Upper lobe of left lung (tissue), 6 donors: ENCODE measurements around the gene NFIB. TPM values are rescaled to one million over a fixed set of nuclear protein-coding genes. Genes with fewer than 3 reads are reported as not detected.

ENCODE experiments used
- ATAC-seq, 2 donors: fragments of 200-7000 bp; cut with Tn5 transposase; one replicate each; pipeline ENCODE4 v1.9.1; 2022; ENCODE audit warnings: mild to moderate bottlenecking in 2 of 2, moderate library complexity in 2 of 2; ENCODE audit not compliant: low FRiP score in 2 of 2
- DNase-seq, 2 donors: peaks; one replicate each; pipeline ENCODE4 v3.0.0-alpha.2; 2019 to 2020
- H3K27ac ChIP-seq, 4 donors: fragments of 200-600 bp; sonication (generic); one replicate each; pipeline ENCODE4 v1.5.1; 2016 to 2019
- H3K27me3 ChIP-seq, 4 donors: fragments of 200-600 bp; sonication (generic); one replicate each; pipeline ENCODE4 v1.5.1; 2017 to 2019
- H3K36me3 ChIP-seq, 4 donors: fragments of 200-600 bp; sonication (generic); one replicate each; pipeline ENCODE4 v1.5.1; 2016 to 2019
- H3K4me1 ChIP-seq, 4 donors: fragments of 200-600 bp; sonication (generic); one replicate each; pipeline ENCODE4 v1.5.1; 2018 to 2019
- H3K4me3 ChIP-seq, 4 donors: fragments of 200-600 bp; sonication (generic); one replicate each; pipeline ENCODE4 v1.5.1; 2017 to 2019; ENCODE audit warnings: mild to moderate bottlenecking in 2 of 4, moderate library complexity in 1 of 4
- H3K9me3 ChIP-seq, 4 donors: fragments of 200-600 bp; sonication (generic); one replicate each; pipeline ENCODE4 v1.5.1; 2018 to 2019
- EP300 ChIP-seq, 4 donors: sonication (generic); formaldehyde crosslinking; IDR thresholded peaks; one replicate each; pipeline ENCODE4 v1.5.1; 2017; ENCODE audit warnings: antibody characterized with exemption in 4 of 4, control low read depth in 2 of 4
- POLR2A ChIP-seq, 4 donors: fragments of 450-650 bp; IDR thresholded peaks; one replicate each; pipeline ENCODE4 v1.5.1; 2016 to 2017; ENCODE audit warnings: antibody characterized with exemption in 4 of 4, mild to moderate bottlenecking in 2 of 4
- POLR2AphosphoS5 ChIP-seq, 2 donors: sonication (generic); formaldehyde crosslinking; IDR thresholded peaks; one replicate each; pipeline ENCODE4 v1.5.1; 2017; ENCODE audit warnings: antibody characterized with exemption in 2 of 2
- WGBS, 2 donors: methylation state at CpG; one replicate each; pipeline ENCODE4 v1.1.5; 2017 to 2018; 5-methylcytosine and 5-hydroxymethylcytosine counted together
- total RNA-seq, 6 donors: library from RNA; depleted of rRNA in 4 of 6; stranded (reverse); fragments of >200 nt in 4 of 6; gene quantifications; one replicate each; pipeline versions ENCODE4 v1.1.0 to v1.2.1, GENCODE V29; 2016 to 2021
- TF ChIP-seq, protein P1 (sequence below), 6 experiments: fragments of 450-650 bp in 4 of 6; fragments of 200-600 bp in 2 of 6; sonication (generic) in 2 of 6; IDR thresholded peaks; one replicate each; pipeline ENCODE4 v1.5.1; 2016 to 2019; ENCODE audit warnings: antibody characterized with exemption in 6 of 6
- donor health status: DM: no; HTN: no; CAD: no; lungs with moderate emphysema.
- donor health status: DM: no; HTN: yes; CAD: no; lungs with severe emphysema.

Gene NFIB
- total RNA-seq, 6 donors from 2014 or later: 33.9 to 109 (median 67.5) TPM

DNA sequence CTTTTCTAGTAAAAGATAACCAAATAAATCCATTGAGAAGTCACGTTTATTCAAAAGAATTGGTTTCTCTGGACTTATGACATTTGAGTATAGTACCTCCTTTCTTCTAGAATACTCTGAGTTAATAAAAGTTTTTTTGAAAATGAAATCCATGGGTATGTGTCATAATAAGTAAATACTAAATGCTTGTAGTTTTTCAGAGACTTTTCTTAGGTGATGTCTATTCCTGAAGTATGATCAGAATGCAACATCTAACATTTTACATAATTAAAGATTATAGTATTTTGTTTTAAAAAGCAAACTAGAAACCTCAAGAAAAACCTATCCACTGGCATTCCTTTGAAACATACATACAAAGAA is 63.2 kb downstream of the NFIB start:
- DNase-seq: no peak
- peak overlapping the region in 3 of 4 donors; percentile 65 to 81 (median 73) for H3K27ac ChIP-seq
- no peak overlapping the region for H3K4me3 ChIP-seq
- H3K9me3 ChIP-seq: no peaks in the 10 kb centered on the region
- no peak for ATAC-seq
- H3K27me3 ChIP-seq: no peaks in the 10 kb centered on the region
- WGBS, 2 donors: 60% methylated on average over 1 of the region's 1 CpG
- peaks cover 14 to 32% (median 17%) of the 10 kb centered on the region in 4 donors for H3K4me1 ChIP-seq
- TF ChIP-seq POLR2AphosphoS5 (IDR thresholded peaks at IDR 0.05): no peak
- no peak for TF ChIP-seq EP300 (IDR thresholded peaks at IDR 0.05)
- TF ChIP-seq, protein P1, sequence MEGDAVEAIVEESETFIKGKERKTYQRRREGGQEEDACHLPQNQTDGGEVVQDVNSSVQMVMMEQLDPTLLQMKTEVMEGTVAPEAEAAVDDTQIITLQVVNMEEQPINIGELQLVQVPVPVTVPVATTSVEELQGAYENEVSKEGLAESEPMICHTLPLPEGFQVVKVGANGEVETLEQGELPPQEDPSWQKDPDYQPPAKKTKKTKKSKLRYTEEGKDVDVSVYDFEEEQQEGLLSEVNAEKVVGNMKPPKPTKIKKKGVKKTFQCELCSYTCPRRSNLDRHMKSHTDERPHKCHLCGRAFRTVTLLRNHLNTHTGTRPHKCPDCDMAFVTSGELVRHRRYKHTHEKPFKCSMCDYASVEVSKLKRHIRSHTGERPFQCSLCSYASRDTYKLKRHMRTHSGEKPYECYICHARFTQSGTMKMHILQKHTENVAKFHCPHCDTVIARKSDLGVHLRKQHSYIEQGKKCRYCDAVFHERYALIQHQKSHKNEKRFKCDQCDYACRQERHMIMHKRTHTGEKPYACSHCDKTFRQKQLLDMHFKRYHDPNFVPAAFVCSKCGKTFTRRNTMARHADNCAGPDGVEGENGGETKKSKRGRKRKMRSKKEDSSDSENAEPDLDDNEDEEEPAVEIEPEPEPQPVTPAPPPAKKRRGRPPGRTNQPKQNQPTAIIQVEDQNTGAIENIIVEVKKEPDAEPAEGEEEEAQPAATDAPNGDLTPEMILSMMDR (IDR thresholded peaks at IDR 0.05): no peak
- TF ChIP-seq POLR2A (IDR thresholded peaks at IDR 0.05): no peak
- H3K36me3 ChIP-seq: no peaks in the 10 kb centered on the region

DNA sequence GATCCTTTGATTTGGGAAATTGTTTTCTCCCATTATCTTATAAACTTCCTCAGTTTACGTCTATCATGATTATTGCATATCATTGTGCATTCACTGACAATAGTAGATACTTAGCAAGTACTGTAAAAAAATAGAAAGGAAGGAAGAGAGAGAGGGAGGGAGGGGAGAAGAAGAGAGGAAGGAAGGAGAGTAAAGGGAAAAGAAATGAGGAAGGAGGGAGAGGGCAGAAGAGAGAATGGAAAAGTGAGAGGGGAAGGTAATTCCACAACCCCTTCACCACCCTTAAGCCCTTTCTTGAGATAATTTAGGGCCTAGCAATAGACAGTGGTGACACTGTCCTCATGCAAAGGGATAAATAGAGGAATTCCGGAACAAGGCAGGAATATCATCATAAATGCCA is 64.4 kb downstream of the NFIB start:
- peaks cover 14 to 32% (median 17%) of the 10 kb centered on the region in 4 donors for H3K4me1 ChIP-seq

GRCh38 chr9:14248149-14248548 is 65.8 kb downstream of the NFIB start:
- no peaks in the 10 kb centered on the region for H3K36me3 ChIP-seq
- WGBS, 2 donors: 94 to 96% methylated on average over 1 of the region's 1 CpG
- no peak overlapping the region for H3K27ac ChIP-seq
- no peak overlapping the region for H3K4me3 ChIP-seq
- ATAC-seq (no peak), DNase-seq (no peak)
- no peaks in the 10 kb centered on the region for H3K27me3 ChIP-seq
- no peaks in the 10 kb centered on the region for H3K9me3 ChIP-seq
- peaks cover 14 to 32% (median 20%) of the 10 kb centered on the region in 4 donors for H3K4me1 ChIP-seq
- TF ChIP-seq, protein P1 (IDR thresholded peaks at IDR 0.05): no peak
- TF ChIP-seq POLR2AphosphoS5 (IDR thresholded peaks at IDR 0.05): no peak
- TF ChIP-seq POLR2A (IDR thresholded peaks at IDR 0.05): no peak
- no peak for TF ChIP-seq EP300 (IDR thresholded peaks at IDR 0.05)

More for the DNA sequence above, 64.4 kb downstream of the NFIB start:
- no peaks in the 10 kb centered on the region for H3K27me3 ChIP-seq
- DNase-seq (no peak), ATAC-seq (no peak)
- H3K27ac ChIP-seq: peak overlapping the region in 1 of 4 donors; percentile 35
- no peaks in the 10 kb centered on the region for H3K36me3 ChIP-seq
- no peak overlapping the region for H3K4me3 ChIP-seq
- H3K9me3 ChIP-seq: no peaks in the 10 kb centered on the region
- TF ChIP-seq EP300 (IDR thresholded peaks at IDR 0.05): no peak
- TF ChIP-seq, protein P1 (IDR thresholded peaks at IDR 0.05): no peak
- no peak for TF ChIP-seq POLR2AphosphoS5 (IDR thresholded peaks at IDR 0.05)
- TF ChIP-seq POLR2A (IDR thresholded peaks at IDR 0.05): no peak
- WGBS, 2 donors: 79 to 81% methylated on average over 2 of the region's 2 CpGs

- no peaks in the 10 kb centered on the region for H3K27me3 ChIP-seq
- H3K4me3 ChIP-seq: no peak overlapping the region
- no peak overlapping the region for H3K27ac ChIP-seq
- no peaks in the 10 kb centered on the region for H3K9me3 ChIP-seq
- peaks cover 14 to 26% (median 20%) of the 10 kb centered on the region in 4 donors for H3K4me1 ChIP-seq
- DNase-seq (no peak), ATAC-seq (no peak)
- no peaks in the 10 kb centered on the region for H3K36me3 ChIP-seq
- 88 to 100% methylated on average over 1 of the region's 1 CpG for WGBS, 2 donors
- no peak for TF ChIP-seq POLR2A (IDR thresholded peaks at IDR 0.05)
- TF ChIP-seq POLR2AphosphoS5 (IDR thresholded peaks at IDR 0.05): no peak
- TF ChIP-seq, protein P1 (IDR thresholded peaks at IDR 0.05): no peak
- TF ChIP-seq EP300 (IDR thresholded peaks at IDR 0.05): no peak
These were observed 66.4 kb downstream of the NFIB start for GRCh38 chr9:14247577-14247976.

GRCh38 chr9:14246951-14247350 is 67.0 kb downstream of the NFIB start:
- WGBS, 2 donors: 80 to 82% methylated on average over 1 of the region's 1 CpG

More at GRCh38 chr9:14246951-14247350, 67.0 kb downstream of the NFIB start:
- TF ChIP-seq POLR2AphosphoS5 (IDR thresholded peaks at IDR 0.05): no peak
- no peak for TF ChIP-seq EP300 (IDR thresholded peaks at IDR 0.05)
- TF ChIP-seq, protein P1 (IDR thresholded peaks at IDR 0.05): no peak
- Histone ChIP-seq H3K4me1 (peaks cover 13 to 25% (median 19%) of the 10 kb centered on the region in 4 donors), H3K36me3 (no peaks in the 10 kb centered on the region), H3K4me3 (no peak overlapping the region), H3K27me3 (no peaks in the 10 kb centered on the region), H3K9me3 (no peaks in the 10 kb centered on the region), H3K27ac (no peak overlapping the region)
- ATAC-seq (no peak), DNase-seq (no peak)
